GM21390 (cell line): ENCODE data around the gene PSAPL1.

Source experiments
- ATAC-seq: cut with Tn5 transposase; IDR thresholded peaks from one replicate; pipeline ENCODE4 v1.9.1; 2021; ENCODE audit not compliant: unreplicated experiment

PSAPL1 gene, protein sequence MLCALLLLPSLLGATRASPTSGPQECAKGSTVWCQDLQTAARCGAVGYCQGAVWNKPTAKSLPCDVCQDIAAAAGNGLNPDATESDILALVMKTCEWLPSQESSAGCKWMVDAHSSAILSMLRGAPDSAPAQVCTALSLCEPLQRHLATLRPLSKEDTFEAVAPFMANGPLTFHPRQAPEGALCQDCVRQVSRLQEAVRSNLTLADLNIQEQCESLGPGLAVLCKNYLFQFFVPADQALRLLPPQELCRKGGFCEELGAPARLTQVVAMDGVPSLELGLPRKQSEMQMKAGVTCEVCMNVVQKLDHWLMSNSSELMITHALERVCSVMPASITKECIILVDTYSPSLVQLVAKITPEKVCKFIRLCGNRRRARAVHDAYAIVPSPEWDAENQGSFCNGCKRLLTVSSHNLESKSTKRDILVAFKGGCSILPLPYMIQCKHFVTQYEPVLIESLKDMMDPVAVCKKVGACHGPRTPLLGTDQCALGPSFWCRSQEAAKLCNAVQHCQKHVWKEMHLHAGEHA

DNA sequence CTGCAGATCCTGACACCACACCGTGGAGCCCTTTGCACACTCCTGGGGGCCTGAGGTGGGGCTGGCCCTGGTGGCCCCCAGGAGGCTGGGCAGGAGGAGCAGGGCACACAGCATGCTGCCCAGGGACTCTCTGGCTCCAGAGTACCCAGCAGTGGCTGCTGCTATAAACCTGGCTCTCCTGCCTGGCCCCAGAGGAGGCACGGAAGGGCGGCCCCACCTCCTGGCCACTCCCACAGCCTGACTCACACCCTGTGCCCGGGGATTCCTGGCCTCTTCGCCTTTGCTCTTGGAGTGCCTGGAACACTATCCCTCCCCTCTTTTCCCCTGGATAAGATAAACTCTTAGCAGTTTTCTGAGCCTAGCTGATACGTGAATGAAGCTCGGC lies at the start of gene PSAPL1:
Gene PSAPL1 (minus strand): TSS at position 165 of the 385 bp plus-strand sequence. CDS start 51 bp downstream, at position 114.
- ATAC-seq, result no peak

DNA sequence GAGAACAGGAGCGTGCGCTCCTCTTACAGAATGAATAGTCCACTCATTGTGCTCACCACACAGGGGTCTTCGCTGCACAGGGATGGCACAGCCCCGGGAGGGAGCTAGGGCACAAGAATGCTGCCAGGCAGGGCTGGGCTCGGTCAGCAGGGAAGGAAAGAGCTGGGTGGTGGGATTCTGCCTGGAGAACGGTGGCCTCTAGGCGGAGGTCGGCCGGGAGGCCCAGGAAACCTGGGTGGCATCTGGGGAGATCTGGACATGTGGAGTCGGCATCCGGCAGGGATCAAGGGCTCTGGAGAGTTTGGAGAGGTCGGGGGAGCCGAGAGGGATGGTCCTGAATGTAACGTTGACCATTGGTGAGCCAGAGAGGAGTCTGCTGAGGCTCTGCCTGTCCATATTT lies 46.5 kb upstream of the PSAPL1 start:
- no peak for ATAC-seq

DNA sequence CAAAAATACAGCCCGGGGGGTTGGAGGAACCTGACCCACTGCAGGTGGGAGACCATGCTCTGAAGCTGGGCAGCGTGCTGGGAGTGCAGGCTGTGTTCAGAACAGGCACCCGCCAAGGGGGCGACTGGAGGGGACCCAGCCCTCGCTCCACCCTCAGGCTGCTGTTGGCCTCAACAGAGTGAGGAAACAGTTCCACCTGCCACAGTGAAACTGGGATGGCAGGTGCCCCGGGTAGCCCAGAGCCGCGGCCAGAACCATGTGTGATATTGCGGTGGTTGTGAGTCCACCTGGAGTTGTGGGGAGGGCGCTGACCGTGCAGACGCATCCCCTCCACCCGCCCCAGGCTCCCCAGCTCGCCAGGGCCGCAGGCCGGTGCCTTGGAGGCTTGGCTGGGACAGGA lies 45.7 kb upstream of the PSAPL1 start:
- no peak for ATAC-seq

DNA sequence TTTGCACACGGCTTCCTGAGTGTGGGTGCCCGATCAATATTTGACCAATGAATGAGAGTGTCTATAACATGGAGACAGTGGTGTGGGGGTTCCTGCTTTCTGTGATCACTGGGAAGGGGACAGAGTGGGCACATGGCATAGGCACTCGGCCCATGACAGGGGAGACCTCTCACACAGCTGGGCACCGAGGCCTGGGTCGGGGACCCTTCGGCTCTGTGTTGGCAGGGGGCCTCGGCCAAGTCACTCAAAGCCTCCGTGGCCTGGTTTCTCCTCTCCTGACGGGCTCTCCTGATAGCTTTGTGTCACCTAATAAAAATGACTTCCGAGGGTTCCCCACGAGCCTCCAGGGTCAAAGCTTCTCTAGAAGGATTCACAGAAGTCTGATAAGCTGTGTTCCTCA lies 43.9 kb upstream of the PSAPL1 start:
- no peak for ATAC-seq

DNA sequence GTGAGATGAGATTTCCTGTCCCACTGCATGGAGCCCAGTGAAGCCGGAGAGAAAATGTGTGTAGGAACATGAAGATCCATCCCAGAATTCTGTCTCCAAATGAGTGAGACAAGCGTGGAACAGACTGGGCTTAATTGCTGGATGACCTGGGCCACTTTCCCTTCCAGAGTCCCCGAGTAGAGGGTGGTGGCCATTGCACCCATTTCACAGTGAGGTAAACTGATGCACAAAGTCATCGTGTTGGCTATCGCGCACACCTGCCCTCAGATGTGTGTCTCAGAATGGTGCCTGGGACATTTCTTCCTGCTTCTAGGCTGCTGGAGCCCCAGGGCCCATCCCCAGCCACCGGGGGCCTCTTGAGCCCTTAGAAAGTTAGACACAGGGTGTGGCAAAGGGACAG lies 43.0 kb upstream of the PSAPL1 start:
- no peak for ATAC-seq

DNA sequence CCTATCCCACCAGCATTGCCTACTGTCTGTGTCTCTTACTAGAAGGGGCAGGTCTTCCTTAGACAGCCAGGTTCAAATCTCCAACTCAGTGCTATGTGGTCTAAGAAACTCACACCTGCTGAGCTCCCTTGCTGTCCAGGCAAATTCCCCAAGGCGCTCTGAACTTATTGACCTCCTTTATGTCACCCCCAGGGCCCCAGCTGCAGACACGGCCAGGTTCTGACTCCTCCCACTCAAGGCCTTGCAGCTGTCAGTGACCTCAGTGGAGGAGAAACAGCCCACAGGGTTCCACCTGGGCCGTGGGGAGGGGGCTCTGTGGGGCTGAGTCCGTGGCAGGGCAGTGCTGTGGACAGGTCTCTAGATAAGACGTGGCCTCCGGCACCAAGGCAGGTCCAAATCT lies 42.1 kb upstream of the PSAPL1 start:
- ATAC-seq, result no peak

DNA sequence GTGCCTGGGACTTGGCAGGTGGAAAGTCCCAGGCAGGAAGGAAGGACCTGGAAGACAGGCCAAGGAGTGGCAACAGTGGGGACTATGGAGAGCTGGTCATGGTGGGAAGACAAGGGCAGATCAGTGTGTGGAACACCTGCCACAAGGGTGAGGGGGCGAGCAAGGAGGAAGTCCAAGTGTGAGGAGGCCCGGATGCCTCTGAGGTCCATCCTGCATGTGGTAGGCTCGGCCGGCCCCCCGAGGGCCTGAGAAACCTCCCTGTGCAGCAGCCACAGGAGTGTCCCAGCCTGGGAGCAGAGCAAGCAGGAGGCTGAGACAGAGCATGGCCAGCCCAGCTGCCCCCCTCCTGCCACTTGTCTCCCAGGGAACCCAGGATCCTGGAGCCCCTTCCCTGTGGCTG lies 40.5 kb upstream of the PSAPL1 start:
- no peak for ATAC-seq

DNA sequence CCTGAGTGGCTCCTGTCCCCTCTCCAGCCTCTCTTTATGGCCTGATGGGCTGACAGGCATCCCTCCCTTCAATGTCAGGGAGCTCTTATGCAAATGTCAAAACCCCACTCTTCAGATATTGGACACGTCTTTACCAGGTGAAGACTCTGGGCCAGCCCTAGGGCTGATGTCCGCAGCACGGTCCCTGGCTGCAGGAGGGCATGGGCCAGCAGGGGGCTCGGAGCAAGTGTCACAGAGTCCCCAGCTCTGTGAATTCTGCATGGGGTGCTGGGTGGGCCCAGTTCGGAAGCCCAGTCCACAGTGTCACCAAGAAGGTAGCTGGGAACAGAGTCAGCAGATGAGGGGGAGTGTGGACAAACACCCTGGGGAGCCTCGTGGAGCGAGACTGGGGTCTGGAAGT lies 39.6 kb upstream of the PSAPL1 start:
- ATAC-seq, result no peak

DNA sequence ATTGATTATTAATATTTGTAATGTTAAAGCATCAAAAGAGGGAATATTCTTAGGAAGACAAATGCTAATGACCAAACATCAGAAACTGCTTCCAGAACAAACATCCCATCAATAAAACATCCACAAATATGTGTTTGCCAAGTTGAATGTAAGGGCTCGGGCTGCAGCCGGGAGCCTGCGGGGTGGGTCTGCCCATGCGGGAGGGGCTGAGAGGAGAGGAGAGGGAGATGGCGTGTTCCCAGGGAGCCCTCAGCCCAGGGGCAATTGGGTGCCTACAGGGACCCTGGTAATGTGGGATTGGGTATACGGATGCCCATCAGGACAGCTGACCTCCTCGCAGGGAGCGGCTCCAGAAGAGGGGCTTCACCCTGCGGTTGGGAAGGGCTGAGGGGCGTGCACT lies 38.4 kb upstream of the PSAPL1 start:
- no peak for ATAC-seq

DNA sequence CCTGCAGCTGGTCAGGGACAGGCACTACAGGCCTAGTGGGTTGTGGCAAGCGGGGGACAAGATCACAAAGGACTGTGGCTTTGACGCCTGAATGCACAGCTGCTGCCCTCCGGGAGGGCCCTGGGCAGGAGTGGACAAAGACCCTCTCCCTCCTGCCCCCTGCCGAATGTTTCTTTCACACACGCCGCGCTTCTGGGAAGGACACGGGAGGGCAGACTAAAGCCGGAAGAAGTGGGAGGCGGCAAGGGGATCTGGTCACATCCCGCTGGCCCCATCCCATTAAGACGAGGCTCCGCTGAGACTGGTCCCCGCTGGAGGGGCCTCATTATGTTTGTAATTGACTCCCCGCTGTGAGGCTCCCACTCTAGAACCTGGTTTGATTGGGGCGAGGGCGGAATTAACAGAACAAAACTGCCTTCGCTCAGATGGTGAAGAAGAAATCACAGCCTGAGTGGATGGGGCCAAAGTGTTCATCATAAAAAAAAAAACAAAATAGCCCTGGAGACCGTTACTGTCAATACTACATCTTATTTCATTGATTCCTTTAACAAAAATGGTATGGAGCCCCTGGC lies 37.8 kb upstream of the PSAPL1 start:
- no peak for ATAC-seq

DNA sequence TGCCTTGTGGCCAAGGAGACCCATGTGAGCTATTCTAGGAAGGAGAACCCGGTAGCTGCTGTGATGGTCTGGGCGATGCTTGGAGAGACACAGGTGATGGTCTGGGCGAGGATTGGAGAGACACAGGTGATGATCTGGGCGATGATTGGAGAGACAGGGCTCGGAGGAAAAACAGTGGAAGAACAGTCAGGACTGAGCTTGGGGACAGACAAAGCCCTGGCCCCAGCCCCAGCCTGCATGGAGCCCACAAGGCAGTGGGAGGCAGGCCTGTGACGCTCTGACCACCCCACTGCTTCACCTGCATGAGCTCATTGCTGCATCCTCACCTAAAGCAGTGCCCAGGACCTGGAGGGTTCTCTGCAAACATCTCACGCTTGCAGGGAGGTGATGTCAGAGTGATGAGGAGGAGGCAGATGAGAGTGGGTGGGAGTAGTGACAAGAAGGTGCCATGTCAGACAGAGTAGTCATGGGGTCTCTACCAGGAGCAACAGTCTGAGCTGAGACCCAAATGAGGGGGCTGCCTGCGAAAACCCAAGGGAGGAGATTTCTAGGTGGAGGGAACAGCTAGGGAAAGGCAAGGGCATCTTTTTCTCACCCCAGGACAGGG lies 35.9 kb upstream of the PSAPL1 start:
- no peak for ATAC-seq

DNA sequence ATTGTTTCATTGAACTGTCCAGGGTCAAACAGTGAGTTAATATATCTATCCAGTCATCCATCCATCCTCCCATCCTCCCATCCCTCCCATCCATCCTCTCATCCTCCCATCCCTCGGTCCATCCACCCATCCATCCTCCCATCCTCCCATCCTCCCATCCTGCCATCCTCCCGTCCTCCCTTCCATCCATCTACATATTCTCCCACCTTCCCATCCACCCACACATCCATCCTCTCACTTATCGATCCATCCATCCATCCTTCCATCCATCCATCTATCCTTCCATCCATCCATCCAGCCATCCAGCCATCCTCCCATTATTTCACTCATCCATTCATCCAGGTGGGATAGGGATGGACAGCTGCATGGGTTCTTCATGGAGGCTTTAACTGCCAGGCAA lies 35.4 kb upstream of the PSAPL1 start:
- ATAC-seq, result no peak

DNA sequence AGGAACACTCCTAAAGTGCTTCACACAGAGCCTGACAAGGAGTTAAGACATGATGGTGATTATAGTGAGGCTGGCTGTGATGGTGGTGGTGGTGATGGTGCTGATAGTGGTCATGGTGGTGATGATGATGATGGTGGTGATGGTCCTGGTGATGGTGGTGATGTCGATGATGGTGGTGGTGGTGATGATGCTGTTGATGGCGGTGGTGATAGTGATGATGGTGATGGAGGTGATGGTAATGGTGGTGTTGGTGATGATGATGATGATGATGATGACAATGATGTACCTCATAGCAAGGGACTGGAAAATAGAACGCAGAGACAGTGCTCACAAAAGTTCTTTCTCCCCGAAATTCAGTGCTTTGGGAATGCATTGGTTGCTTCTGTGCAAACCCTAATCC lies 34.3 kb upstream of the PSAPL1 start:
- no peak for ATAC-seq

DNA sequence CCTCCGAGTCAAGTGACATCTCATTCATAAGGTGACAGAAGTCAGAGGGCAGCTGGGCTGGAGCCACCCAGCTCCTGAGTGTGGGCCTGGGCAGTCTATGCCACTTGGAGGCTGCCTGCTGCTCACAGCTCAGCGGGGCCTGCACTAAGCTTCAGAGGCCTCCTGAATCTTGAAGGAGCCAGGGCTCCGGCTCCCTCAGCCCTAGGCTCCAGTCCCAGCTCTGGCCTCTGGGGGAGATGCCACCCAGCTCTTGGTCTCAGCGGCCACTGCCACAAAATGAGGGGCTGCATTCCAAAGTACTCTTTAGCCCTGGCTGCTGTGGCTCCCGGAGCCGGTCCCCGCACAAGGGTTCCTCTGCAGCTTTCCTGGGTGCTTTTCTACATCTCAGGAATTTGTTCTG lies 32.7 kb upstream of the PSAPL1 start:
- no peak for ATAC-seq

DNA sequence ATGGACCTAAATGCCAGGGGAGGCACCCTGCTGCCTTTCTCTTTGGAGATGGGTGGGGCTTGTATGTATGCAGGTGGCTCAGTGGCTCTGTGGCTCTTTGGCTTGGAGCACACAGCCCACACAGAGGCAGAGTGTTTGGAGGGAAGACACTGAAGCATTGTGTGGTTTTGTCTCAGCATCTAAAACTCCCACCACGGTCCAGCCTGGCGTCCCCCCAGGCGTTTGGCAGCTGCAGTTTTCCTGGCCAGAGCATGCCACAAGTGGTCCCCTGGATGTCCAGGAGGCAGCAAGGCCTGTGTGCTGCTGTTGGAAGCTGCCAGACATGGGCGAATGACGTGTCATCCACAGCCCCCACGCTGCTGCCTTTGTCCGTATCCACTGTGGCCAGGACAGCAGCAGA lies 32.2 kb upstream of the PSAPL1 start:
- ATAC-seq, result no peak

DNA sequence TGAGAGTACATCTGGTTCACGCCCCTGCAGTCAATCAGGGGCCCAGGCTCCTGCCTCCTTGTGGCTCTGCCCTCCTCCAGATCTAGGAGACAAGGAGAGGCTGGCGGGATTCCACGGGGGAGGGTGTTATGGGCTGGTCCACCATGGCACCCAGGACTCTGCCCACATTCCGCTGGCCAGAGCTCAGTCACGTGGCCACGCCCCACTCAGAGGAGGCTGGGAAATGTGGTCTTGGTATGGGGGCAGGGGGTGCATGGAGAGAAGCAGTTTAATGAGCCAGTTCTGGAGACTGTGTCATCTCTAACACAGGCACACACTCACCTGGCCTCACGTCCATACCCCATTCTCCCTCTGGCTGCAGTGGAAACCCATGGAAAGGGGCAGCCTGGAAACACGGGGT lies 31.5 kb upstream of the PSAPL1 start:
- no peak for ATAC-seq

DNA sequence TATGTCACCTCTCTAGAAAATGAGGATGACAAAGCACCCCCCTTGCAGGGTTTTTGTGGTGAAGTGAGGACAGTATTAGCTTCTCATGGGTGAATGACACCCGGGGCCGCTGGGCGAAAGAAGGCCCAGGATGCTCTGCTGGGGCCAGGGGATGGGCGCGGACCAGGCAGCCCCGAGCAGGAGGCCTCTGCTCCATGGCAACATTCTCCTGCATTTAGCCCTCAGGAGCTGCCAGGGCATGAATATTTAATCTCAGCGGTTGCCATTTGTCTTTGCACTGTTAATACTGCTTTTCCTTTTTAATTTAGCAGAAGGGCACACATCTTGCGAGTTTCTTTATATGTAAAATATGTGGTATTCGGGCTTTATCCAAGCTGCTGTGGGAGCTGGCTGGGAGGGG lies 30.3 kb upstream of the PSAPL1 start:
- no peak for ATAC-seq

DNA sequence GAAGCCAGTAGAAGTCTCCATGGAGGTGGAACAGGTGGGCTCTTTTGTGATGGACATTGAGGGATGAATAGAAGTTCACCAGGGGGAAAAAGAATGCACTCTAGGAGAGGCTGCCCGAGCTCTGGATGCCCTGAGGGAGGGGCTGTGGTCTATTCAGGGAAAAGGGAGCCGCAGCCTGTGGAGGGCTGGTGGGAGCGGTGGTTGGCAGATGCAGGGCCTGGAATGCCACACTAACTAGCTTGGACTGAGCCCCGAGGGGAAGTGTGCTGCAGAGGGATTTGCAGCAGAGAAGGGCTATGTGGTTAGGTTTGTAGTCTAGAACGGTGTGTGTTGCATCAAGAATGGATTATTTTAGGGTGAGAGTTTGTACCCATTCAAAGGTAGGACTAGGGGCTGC lies 29.5 kb upstream of the PSAPL1 start:
- ATAC-seq, result no peak

DNA sequence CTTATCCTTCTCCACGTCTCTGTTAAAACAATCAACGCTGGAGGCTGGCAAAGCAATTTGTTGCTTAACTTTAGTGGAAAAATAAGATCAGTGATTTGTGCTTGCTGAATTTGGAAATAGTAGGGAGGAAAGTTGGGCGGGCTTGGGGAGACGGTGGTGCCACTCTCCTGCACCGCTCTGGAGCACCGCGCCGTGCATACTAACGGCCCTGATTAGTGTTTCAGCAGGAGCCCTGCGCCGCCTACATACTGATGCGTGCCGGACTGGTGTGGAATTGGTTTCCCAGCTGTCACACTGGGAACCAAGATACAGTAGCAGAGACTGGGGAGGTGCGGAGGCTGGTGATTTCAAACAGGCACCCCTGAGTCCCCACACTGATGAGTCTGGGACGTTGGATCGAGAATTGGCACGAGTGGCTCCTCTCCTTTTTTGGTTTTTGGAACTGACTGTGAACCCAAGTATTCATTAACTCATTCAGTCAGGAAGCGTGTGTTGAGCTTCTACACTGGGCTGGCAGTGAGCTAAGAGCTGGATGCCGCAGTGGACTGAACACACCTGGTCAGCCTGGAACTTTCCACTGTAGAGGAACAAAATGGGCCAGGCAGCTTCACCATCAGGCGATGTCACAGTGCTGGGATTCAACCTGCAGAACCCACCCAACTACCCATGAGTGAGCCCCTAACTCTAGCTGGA lies 29.0 kb upstream of the PSAPL1 start:
- no peak for ATAC-seq

DNA sequence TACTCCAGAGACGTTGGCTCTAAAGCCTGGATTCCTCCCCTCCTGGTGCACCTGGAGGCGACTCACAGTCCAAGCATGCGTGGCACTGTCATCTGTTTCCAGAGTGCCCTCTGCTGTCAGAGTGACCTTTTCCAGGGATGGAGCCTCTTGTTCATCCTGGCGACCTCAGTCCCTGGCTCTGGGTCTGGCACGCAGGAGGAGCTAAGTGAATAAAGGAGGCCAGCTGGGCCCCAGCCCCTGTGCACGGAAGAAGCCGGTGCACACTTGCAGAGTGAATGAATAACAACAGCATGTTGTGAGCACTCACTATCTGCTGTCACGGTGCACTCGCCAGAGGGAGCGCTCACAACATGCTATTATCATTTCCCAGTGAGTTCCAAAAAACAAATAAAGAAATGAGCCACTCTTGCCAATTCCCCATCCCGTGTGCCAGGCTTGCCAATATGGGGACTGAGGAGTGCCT lies 27.8 kb upstream of the PSAPL1 start:
- no peak for ATAC-seq

DNA sequence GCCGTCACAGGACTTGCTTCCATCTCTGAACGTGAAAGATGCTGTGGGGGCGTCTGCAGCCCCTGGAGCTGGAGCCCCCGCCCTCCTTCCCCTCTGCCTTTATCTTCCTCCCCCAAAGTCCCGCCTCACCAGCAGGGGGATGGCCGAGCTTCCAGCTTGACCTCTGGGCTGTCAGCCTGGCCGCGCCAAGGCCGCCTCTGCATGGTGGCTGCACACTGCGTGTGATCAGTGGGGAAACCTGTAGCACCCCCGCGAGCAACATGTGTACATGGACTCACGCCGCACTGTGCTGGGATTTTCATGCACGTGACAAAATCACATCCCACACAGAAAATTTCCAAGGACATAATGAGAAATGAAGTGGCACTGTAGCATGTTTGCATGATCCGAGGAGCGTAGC lies 26.5 kb upstream of the PSAPL1 start:
- ATAC-seq, result no peak

DNA sequence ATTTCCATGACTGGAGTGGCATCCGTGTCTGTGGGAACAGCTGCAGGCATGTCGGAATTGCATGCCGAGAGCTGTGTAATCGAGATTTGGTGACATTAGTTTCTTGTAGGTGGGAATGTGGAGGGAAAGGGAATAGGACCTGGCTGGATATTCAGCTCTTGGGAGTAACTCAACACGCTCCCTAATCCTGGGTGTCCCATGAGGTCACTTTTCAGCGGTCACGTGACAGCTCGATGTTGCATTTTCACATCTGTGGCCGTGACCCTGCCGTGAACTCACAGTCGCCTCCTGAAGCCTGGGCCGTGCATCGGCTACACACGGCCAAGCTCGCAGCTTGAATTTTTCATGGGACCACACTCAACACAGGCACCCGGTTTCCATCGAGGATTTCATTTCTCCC lies 25.8 kb upstream of the PSAPL1 start:
- no peak for ATAC-seq
